Spleen (tissue), 11 donors: ENCODE data around the gene LIAS. TPM values are rescaled to one million over a fixed set of nuclear protein-coding genes. Genes with fewer than 3 reads are reported as not detected.

Experiments used
- DNase-seq: peaks from one replicate; pipeline ENCODE4 v3.0.0-alpha.2; 2020
- H3K27ac ChIP-seq, 8 donors: fragments of 200-600 bp; sonication (generic) in 7 of 8; 1 replicate in 4 of 8; 2 replicates in 4 of 8; pipeline versions ENCODE4 v1.5.0 to v1.8.0; 2016 to 2021; ENCODE audit warnings: inconsistent platforms in 4 of 8, mild to moderate bottlenecking in 4 of 8, moderate library complexity in 1 of 8
- H3K27me3 ChIP-seq, 7 donors: fragments of 200-600 bp; sonication (generic) in 6 of 7; replicated peaks in 1 of 7; 1 replicate in 4 of 7; 2 replicates in 3 of 7; pipeline versions ENCODE4 v1.5.0 to v1.8.0; 2016 to 2021; ENCODE audit warnings: inconsistent platforms in 3 of 7, mild to moderate bottlenecking in 1 of 7
- H3K36me3 ChIP-seq, 6 donors: fragments of 200-600 bp; sonication (generic) in 5 of 6; 1 replicate in 4 of 6; 2 replicates in 2 of 6; pipeline versions ENCODE4 v1.5.0 to v1.8.0; 2016 to 2021; ENCODE audit warnings: inconsistent platforms in 2 of 6
- H3K4me1 ChIP-seq, 6 donors: fragments of 200-600 bp; sonication (generic) in 5 of 6; 1 replicate in 3 of 6; 2 replicates in 3 of 6; pipeline versions ENCODE4 v1.5.0 to v1.8.0; 2016 to 2021; ENCODE audit warnings: inconsistent platforms in 3 of 6
- H3K4me3 ChIP-seq, 8 donors: fragments of 200-600 bp; sonication (generic) in 7 of 8; 1 replicate in 4 of 8; 2 replicates in 4 of 8; pipeline versions ENCODE4 v1.5.0 to v1.8.0; 2016 to 2021; ENCODE audit warnings: inconsistent platforms in 4 of 8, mild to moderate bottlenecking in 4 of 8, moderate library complexity in 2 of 8
- H3K9me3 ChIP-seq, 8 donors: fragments of 200-600 bp; sonication (generic) in 7 of 8; 1 replicate in 4 of 8; 2 replicates in 4 of 8; pipeline versions ENCODE4 v1.5.0 to v1.8.0; 2016 to 2021; ENCODE audit warnings: inconsistent platforms in 4 of 8
- POLR2A ChIP-seq, 3 donors: fragments of 450-650 bp; IDR thresholded peaks; one replicate each; pipeline ENCODE4 v1.5.1; 2017; ENCODE audit warnings: antibody characterized with exemption in 3 of 3, mild to moderate bottlenecking in 1 of 3
- POLR2AphosphoS5 ChIP-seq, 3 donors: sonication (generic); formaldehyde crosslinking; IDR thresholded peaks; one replicate each; pipeline ENCODE4 v1.5.1; 2017; ENCODE audit warnings: antibody characterized with exemption in 3 of 3
- WGBS, 5 donors: extraction: QIAGEN DNeasy Blood & Tissue Kit in 3 of 5; methylation state at CpG; one replicate each; pipeline versions ENCODE4 v1.1.5 to v1.1.7; 2013 to 2018; 5-methylcytosine and 5-hydroxymethylcytosine counted together
- intact Hi-C: fragments of 100-400 bp; cut with DNase I; formaldehyde crosslinking; loops from one replicate; pipeline ENCODE4 v1.15.0; 2023; ENCODE audit warnings: low total_unique reads
- polyA plus RNA-seq, 3 donors: library from polyadenylated mRNA; stranded (reverse); fragments of 200-250 nt; gene quantifications; one replicate each; pipeline ENCODE4 v1.2.1, GENCODE V29; 2013
- total RNA-seq, 7 donors: library from RNA; depleted of rRNA in 3 of 7; stranded (reverse); fragments of >200 nt in 3 of 7; fragmentation: NEBNext Ultra II Directional in 4 of 7; extraction: Animal tissue kit (Norgen Biotek cat#: 25700) in 4 of 7; gene quantifications; one replicate each; pipeline versions ENCODE4 v1.1.0 to v1.2.1, GENCODE V29; 2016 to 2021
- TF ChIP-seq, protein P1 (sequence below), 11 experiments: fragments of 200-600 bp in 7 of 11; fragments of 450-650 bp in 4 of 11; sonication (generic) in 4 of 11; IDR thresholded peaks in 8 of 11; conservative IDR thresholded peaks in 3 of 11; 1 replicate in 7 of 11; 2 replicates in 4 of 11; pipeline versions ENCODE4 v1.4.0 to v1.8.0; 2016 to 2021; ENCODE audit warnings: antibody characterized with exemption in 11 of 11, inconsistent platforms in 4 of 11, mild to moderate bottlenecking in 1 of 11
- donor health status: healthy with polysubstance abuse.
- donor health status: DM: no; HTN: no; CAD: no; lungs with moderate emphysema.
- donor health status: DM: no; HTN: no; CAD: no.
- donor health status: Bipolar disorder and iron deficiency.
- donor health status: healthy.
- donor health status: DM: no; HTN: no; CAD: no.
- donor health status: DM: yes; HTN: yes; CAD: no.

The LIAS gene
- total and polyA plus RNA-seq, 10 donors = 8.0 to 21.7 (median 16.1) TPM

DNA sequence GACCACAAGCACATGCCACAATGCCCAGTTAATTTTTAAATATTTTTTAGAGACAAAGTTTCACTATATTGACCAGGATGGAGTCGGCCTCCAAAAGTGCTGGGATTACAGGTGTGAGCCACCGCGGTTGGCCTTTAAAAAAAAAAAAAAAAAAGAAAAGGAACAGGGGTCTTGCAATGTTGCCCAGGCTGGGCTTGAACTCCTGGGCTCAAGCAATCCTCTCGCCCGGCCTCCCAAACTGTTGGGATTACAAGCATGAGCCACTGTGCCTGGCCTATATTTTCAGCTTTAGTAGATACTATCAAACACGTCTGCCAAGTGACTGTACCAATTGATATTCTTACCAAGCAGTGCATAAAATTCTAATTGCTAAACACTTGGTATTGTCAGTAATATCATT, 59.6 kb downstream of the LIAS start:
- no peaks in the 10 kb centered on the region for H3K9me3 ChIP-seq
- no peak overlapping the region for H3K4me3 ChIP-seq
- intact Hi-C loops = no loop called here
- H3K4me1 ChIP-seq = no peaks in the 10 kb centered on the region
- peaks cover 0 to 61% (median 18%) of the 10 kb centered on the region in 6 donors for H3K36me3 ChIP-seq
- no peak for DNase-seq
- no peaks in the 10 kb centered on the region for H3K27me3 ChIP-seq
- H3K27ac ChIP-seq = no peak overlapping the region
- TF ChIP-seq POLR2A (IDR thresholded peaks at IDR 0.05) (no peak), POLR2AphosphoS5 (IDR thresholded peaks at IDR 0.05) (no peak)
- TF ChIP-seq, protein P1, sequence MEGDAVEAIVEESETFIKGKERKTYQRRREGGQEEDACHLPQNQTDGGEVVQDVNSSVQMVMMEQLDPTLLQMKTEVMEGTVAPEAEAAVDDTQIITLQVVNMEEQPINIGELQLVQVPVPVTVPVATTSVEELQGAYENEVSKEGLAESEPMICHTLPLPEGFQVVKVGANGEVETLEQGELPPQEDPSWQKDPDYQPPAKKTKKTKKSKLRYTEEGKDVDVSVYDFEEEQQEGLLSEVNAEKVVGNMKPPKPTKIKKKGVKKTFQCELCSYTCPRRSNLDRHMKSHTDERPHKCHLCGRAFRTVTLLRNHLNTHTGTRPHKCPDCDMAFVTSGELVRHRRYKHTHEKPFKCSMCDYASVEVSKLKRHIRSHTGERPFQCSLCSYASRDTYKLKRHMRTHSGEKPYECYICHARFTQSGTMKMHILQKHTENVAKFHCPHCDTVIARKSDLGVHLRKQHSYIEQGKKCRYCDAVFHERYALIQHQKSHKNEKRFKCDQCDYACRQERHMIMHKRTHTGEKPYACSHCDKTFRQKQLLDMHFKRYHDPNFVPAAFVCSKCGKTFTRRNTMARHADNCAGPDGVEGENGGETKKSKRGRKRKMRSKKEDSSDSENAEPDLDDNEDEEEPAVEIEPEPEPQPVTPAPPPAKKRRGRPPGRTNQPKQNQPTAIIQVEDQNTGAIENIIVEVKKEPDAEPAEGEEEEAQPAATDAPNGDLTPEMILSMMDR (IDR thresholded peaks at IDR 0.05 in 8 of 11, conservative IDR thresholded peaks at IDR 0.05 in 3 of 11) = no peak
- 87 to 99% (median 94%) methylated on average over 6 of the region's 6 CpGs for WGBS, 5 donors

- Histone ChIP-seq H3K4me3 (no peak overlapping the region), H3K27ac (no peak overlapping the region), H3K27me3 (no peaks in the 10 kb centered on the region), H3K4me1 (peaks cover 0 to 9% (median 8%) of the 10 kb centered on the region in 6 donors), H3K36me3 (peaks cover 0 to 43% (median 11%) of the 10 kb centered on the region in 6 donors), H3K9me3 (no peaks in the 10 kb centered on the region)
- intact Hi-C loops = no loop called here
- no peak for DNase-seq
- TF ChIP-seq POLR2AphosphoS5 (IDR thresholded peaks at IDR 0.05) = no peak
- WGBS, 5 donors = 87 to 93% (median 88%) methylated on average over 5 of the region's 5 CpGs
These were observed 62.5 kb downstream of the LIAS start for GRCh38 chr4:39521253-39521919.

DNA sequence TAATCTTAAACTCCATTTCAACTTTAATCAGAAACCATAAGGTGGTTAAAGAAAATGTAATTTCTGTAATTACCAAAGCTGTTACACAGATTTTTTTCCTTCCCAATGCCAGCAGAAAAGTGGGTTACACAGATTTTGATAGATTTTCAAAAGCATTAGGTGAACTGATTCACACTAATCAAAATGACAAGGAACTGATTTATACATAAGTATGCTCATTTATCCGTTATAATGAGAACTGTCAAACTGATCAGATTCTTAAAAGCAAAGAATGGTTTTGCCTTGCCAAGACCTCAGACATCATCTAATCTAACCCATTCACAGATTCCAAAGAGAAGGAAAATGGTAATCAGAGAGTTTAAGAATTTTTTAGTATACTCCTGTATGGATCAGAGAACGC, 63.2 kb downstream of the LIAS start:
- TF ChIP-seq POLR2A (IDR thresholded peaks at IDR 0.05) (no peak), POLR2AphosphoS5 (IDR thresholded peaks at IDR 0.05) (no peak)
- TF ChIP-seq, protein P1 (IDR thresholded peaks at IDR 0.05 in 8 of 11, conservative IDR thresholded peaks at IDR 0.05 in 3 of 11) = no peak
- Histone ChIP-seq H3K27ac (no peak overlapping the region), H3K36me3 (peaks cover 0 to 38% (median 8%) of the 10 kb centered on the region in 6 donors), H3K4me1 (peaks cover 0 to 15% (median 12%) of the 10 kb centered on the region in 6 donors), H3K9me3 (no peaks in the 10 kb centered on the region), H3K27me3 (no peaks in the 10 kb centered on the region), H3K4me3 (no peak overlapping the region)
- 44 to 97% (median 94%) methylated on average over 2 of the region's 2 CpGs for WGBS, 5 donors
- no peak for DNase-seq
- intact Hi-C loops = no loop called here

DNA sequence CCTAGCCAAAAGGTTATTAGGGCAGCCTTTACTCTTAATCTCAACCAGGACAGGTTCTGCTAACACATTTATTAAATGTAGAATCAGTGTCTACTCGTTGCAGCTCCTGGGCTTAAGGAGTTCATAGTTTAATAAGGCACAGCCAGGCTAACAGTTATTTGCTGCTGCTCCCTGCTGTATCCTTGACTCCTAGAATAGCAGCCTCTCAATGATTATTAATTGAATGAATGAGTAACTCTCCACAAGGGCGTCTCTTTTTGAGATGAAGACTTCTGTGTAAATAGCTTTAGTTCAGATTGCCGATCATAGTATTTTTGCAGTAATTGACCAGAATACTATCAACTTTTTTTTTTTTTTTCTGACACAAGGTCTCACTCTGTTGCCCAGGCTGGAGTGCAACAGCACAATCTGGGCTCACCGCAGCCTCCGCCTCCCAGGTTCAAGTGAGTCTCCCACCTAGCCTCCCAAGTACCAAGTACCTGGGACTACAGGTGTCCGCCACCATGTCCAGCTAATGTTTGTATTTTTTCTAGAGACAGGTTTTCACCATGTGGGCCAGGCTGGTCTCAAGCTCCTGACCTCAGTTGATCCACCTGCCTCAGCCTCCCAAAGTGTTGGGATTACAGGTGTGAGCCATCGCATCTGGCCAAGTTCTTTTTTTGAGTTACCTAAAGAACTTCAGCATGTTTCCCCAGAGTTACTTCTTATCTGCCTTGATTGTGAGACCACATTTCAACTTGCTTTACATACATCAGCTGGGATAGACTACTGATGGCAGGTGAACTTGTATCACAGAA, 65.5 kb downstream of the LIAS start:
- intact Hi-C loops = no loop called here
- H3K27ac ChIP-seq = no peak overlapping the region
- 91 to 95% (median 94%) methylated on average over 7 of the region's 7 CpGs for WGBS, 5 donors

More for the DNA sequence above, 65.5 kb downstream of the LIAS start:
- Histone ChIP-seq H3K36me3 (peaks cover 0 to 15% (median 0%) of the 10 kb centered on the region in 6 donors), H3K4me3 (no peak overlapping the region), H3K4me1 (peaks cover 0 to 31% (median 26%) of the 10 kb centered on the region in 6 donors), H3K9me3 (no peaks in the 10 kb centered on the region), H3K27me3 (no peaks in the 10 kb centered on the region)
- TF ChIP-seq POLR2AphosphoS5 (IDR thresholded peaks at IDR 0.05) (no peak), POLR2A (IDR thresholded peaks at IDR 0.05) (no peak)
- TF ChIP-seq, protein P1 (IDR thresholded peaks at IDR 0.05 in 8 of 11, conservative IDR thresholded peaks at IDR 0.05 in 3 of 11) = no peak
- no peak for DNase-seq
